NOMO-1 treated with dmso at 0.1 percent for 144 hours (cell line): ENCODE data around the gene WDR7.

Experiments used
- DNase-seq: peaks from one replicate; lab custom pipeline; 2025; ENCODE audit not compliant: unreplicated experiment; lab: John Stamatoyannopoulos, UW

WDR7 gene

DNA sequence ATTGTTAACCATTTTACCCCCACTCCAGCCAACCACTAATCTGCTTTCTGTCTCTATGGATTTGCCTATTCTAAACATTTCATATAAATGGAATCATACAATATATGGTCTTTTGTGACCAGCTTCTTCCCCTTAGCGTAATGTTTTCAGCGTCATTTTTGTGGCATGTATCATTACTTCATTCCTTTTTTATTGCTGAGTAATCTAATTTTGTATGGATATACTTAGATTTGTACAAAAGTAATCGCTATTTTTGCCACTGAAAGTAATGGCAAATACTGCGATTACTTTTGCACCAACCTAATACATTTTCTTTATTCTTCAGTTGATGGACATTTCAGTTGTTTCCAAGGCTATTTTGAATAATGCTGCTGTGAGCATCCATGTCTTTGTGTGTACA lies 227.6 kb downstream of the WDR7 start:
- no peak for DNase-seq

DNA sequence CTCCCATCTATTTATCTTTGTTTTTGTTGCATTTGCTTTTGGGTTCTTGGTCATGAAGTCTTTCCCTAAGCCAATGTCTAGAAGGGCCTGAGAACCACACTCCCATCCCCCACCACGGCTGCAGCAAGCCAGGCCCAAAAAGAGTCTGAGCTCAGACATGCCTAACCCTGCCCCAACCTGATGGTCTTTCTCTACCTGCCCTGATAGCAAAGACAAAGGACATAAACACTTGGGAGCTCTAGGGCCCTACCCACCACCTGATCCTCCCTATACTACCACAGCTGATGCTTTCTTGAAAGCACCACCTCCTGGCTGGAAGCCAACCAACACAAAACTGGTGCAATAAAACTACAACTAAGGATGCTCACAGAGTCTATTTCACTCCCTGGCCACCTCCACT lies 233.4 kb downstream of the WDR7 start:
- DNase-seq: no peak

DNA sequence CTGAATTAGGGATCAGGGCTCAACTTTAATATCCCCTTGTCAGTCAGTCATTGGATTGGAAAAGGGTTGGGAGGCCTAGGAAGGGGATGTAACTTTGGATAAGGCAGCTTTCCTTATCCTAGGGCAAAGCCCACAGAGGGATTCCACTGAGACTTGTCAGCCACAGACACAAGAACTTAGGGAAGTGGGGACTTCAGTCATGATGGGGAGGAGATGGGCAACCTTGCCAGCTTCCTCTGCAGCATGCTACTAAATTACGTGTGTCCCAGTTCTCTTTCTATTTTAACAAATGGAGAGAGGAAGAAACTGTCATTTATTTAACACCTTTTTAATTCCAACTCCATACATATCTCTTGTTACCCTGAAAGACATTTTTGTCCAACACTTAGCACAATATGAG lies 237.8 kb downstream of the WDR7 start:
- no peak for DNase-seq

DNA sequence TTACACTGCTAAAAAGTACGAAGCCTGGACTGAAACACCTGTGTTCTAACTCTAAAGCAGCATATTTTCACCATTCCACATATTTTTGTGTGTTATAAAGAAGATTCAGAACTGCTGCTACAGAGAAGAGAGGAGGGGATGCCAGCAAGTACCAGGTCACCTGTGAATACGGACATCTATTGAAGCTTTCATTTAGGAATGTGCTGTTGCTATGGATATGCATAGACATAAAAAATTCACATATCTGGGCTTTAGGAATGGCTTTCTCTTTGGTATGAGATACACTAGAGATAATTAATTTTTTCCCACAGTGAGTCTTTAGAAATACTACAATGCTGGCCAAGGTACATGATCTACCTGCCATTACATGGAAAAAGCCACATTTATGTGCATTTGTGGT lies 238.5 kb downstream of the WDR7 start:
- no peak for DNase-seq

DNA sequence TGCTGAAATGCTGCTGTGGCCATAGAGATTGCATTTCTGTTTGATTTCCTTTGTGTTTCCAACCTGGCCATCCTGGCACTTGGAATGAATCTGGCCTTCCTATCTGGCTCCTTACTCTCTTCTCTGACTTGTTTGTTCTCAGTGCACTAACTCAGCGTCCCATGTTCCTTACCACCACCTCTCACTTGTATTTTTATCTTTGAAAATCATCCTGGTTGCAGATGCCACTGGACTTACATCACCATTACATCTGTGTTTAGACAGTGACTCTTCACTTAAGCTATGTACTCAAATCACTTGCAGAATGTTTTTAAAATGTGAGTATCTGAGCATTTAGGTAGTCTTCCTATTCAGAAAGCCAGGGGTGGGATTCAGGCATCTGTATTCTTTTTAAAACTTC lies 239.5 kb downstream of the WDR7 start:
- DNase-seq: no peak

GRCh38 chr18:56891116-56891515 lies 240.0 kb downstream of the WDR7 start:
- no peak for DNase-seq

- no peak for DNase-seq
Observed at GRCh38 chr18:56891870-56892269, 240.7 kb downstream of the WDR7 start.

DNA sequence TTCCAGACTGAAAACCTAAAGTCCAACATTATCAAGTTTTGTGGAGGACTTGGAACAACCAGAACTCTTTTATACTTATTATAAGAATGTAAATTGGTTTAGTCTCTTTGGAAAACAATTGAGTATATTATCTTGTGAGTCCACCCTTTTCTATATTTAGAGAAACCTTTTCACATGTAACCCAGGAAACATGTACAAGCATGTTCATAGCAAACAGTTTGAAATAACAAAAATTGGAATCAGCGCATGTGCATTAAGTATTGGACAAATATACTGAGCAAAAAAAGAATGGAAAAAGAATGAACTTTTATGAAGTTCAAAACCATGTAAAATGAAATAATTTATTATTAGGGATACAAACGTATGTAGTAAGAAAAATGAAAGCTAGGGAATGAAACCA lies 246.0 kb downstream of the WDR7 start:
- no peak for DNase-seq

DNA sequence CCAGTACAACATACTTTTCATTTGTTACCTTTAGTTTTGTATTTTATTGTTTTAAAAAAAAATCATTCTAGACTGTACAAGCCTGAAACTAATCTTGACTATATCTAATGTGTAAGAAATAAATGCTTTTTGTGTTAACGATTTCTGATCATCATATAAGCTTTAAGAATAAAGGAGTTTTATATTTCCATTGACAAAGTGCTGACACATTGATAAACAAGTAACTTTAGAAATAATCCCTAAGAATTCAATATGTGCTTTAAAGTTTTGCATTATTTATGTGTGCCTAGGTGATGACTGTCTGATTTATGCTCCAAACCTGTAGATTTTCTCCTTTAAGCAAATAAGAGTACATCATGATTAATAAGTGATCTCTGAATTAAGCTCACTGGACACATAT lies 248.5 kb downstream of the WDR7 start:
- no peak for DNase-seq

- no peak for DNase-seq
Observed at GRCh38 chr18:56900195-56901094, 249.3 kb downstream of the WDR7 start.

- DNase-seq: no peak
Observed at GRCh38 chr18:56901919-56902318, 250.8 kb downstream of the WDR7 start.

DNA sequence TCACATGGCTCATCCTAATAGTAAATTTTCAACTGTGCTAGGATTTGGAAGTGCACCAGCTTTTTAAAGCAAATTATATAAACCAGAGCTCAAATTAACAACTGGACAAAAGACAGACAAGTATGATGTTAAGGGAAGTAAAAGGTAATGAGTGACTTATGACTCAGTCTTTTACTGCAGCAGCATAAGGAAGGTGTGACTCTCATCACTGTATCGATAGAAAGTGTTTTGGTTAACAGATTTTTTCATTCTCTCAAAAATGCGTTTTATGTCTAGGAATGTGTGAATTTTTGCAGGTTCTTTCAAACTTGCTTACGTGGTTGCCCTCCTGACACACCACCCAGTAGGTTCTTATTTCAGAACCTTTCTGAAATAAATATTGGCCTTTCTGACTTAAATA lies 251.5 kb downstream of the WDR7 start:
- DNase-seq: no peak

GRCh38 chr18:56903686-56904085 lies 252.5 kb downstream of the WDR7 start:
- DNase-seq: no peak

GRCh38 chr18:56907771-56908170 lies 256.6 kb downstream of the WDR7 start:
- no peak for DNase-seq

DNA sequence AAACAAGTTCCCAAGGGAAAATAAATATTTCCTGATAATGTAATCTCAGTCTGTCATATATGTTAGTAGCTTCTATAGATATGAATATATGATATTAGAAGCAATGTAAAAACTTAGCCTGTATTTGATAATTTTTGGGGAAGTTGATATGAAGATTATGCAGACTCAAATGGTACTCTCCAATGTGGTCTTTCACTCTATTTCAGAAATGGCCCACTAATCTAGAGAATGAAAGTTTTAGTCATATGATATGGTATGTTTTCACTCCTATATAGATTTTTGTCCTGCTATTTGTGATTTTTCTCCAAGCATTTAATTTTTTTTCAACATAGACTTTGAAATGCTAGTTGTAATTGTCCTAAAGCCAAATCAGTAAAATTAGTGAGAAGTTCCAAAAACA lies 259.1 kb downstream of the WDR7 start:
- DNase-seq: no peak

- DNase-seq: no peak
Observed at GRCh38 chr18:56910967-56911366, 259.8 kb downstream of the WDR7 start.

GRCh38 chr18:56913941-56914340 lies 262.8 kb downstream of the WDR7 start:
- DNase-seq: no peak

DNA sequence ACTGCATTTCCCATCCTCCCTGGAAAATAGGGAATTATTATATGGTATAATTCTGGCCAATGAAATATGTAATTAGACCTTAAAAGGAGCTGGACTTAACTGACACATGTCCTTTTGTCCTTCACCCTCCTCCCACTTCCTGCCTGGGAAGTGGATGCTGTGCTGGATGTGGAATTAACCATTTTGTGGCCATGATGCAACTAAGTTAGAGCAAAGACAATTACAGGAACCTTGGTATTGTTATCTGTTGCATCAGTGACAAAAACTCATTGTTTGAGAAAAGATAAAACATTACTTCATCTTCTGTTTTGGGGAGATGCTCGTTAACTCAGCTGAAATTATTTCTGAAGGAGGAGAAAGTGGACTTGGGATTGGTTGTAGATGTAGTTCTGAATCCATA lies 268.0 kb downstream of the WDR7 start:
- DNase-seq: no peak

- DNase-seq: no peak
Observed at GRCh38 chr18:56921896-56922480, 270.8 kb downstream of the WDR7 start.

DNA sequence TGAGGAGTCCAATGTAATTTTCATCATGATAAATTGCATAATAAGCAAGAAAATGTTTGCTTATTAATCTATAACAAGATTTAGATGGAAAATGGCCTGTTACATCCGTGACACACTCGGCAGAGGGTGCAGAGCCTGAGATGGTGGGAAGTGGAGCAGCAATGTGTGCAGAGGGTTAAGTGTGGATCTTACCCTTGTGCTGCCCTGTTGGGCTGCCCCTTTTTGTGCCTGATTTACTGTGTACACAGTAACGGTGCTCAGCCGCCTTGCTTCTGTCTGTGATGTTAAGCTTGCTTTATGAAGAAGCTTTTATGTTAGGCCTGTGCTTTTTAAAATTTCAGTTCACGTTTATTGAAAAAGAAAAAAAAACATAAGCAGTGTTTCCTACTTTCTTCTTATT lies 275.6 kb downstream of the WDR7 start:
- no peak for DNase-seq

DNA sequence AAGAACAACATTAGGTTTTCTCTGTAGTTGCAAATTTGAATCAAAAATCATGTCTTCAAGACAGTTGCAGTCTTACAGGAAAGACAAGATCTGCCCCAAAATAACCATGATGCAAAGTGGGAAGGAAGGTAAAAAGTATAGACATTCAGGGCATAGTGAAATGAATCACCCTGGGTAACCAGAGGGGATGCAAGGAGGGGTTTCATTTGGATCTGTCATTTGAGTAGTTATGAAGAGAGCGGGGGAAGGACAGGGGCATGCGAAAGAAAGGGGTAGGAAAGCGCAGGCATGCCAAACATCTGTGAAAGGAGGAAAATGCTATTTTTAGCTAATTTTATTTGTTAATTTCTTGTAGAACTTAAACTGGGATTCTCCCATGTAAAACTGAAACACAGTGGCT lies 276.6 kb downstream of the WDR7 start:
- DNase-seq: no peak

- no peak for DNase-seq
Observed at GRCh38 chr18:56929886-56930285, 278.7 kb downstream of the WDR7 start.

DNA sequence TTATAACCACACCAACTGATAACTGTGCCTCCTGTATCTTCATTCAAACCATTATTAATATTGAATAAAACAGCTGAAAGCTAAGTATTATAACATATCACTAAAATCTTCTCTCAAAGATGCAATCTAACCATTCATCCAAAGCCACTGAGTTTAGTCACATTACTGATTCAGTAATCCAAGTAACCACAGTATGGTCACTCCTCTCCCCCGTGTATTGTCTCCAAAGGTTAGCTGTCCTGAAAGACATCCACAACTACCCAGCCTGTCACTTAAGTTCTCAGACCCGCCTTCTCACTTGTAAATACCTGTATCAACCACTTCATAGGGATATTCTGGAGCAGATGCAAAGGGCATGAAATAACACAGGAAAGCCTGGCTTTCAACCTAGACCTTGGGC lies 282.3 kb downstream of the WDR7 start:
- DNase-seq: no peak
